ENCODE data around the gene CKS1B.
A peak's percentile ranks its signal among the peaks of the same experiment; 100 is the strongest.

The CKS1B gene

DNA sequence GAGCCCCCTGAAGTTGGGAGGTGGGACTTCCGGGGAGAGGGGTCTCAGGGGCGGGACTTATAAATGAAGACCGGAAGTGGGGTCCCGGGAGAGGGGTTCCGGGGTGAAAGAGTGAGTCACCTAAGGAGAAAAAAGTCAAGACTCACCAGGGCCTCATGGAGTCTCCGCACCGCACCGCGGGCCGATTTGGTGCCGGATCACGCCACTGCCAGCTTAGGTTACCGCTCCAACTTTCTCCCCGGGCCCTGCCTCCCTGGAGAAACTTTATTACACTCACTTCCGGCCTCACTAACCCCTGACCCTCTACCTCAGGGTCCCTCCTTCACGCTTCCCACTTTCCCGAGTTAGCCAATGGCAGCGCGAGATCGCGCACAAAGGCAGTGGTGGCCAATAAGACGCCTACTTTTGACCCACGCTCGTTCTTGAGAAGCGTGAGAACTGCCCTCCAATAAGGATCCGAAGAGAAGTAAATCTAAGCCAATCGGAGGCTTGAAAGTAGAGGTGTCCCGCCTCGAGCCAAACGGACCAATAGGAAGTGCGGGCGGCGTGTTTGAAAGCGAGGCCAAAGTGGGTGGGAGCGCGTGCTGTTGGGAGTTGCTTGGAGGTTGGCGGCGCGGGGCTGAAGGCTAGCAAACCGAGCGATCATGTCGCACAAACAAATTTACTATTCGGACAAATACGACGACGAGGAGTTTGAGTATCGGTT is at the start of gene CKS1B:
Gene CKS1B, plus strand, starts transcription at position 580 of the 706 bp plus-strand sequence. Its CDS starts 65 bp downstream, at position 645.
- DNase-seq (ENCODE audit: low spot score), result peak; percentile 99

DNA sequence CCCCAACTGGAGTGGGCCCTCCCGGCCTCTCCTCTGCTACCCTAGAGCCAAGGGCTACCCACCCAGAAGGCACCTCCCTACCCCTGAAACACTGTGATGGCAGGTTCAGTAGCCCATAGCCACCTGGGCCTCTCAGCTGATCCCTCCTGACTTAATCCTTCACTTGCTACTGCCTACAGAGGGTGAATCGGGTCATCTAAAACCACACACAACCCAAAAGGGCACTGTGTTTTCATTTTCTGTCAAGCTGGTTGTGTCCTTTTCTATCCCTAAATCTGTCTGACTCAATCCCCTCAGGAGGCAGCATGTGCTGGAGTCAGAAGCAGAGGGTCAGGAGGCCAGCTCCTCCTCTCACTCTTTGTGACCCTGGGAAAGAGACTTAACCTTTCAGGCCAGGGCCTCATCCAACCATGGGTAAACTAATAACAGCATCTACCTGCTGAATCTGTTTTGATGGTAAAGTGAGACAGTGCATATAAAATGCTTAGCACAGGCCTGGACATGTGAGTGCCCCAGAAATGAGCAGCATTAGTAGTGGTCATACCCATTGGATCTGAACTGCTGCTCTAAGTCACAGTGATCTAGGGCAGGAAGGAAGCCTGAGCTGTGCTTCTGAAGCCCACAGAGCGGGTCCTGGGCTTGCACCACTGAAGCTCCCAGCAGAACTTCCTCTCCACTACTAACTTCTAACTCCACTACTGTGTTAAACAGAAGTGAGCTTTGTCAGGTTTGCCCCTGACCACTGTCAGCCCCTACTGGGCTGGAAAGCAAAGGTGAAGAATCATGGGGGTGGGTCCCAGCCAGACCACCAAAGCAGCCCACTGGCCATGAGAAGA is 48.9 kb upstream of the CKS1B start:
- DNase-seq (ENCODE audit: low spot score), result no peak

DNA sequence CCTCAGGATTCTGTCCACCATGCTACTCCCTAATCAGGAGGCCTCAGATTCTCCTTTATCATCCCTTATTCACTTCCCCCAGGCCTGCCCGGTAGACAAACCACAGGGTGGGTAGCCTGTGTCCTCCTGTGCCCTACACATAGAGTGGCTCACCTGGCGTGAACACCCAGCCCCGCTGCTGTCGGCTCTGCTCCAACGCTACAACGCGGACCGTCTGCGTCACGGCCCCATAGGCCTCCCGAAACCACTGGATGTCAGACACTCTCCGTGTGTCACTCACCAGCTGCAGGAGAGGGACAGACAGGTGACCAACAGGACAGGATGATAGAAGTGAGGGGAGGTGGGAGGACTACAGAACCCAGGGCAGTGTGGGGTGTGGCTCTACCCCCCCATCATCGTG is 48.3 kb upstream of the CKS1B start:
- DNase-seq (ENCODE audit: low spot score), result no peak

DNA sequence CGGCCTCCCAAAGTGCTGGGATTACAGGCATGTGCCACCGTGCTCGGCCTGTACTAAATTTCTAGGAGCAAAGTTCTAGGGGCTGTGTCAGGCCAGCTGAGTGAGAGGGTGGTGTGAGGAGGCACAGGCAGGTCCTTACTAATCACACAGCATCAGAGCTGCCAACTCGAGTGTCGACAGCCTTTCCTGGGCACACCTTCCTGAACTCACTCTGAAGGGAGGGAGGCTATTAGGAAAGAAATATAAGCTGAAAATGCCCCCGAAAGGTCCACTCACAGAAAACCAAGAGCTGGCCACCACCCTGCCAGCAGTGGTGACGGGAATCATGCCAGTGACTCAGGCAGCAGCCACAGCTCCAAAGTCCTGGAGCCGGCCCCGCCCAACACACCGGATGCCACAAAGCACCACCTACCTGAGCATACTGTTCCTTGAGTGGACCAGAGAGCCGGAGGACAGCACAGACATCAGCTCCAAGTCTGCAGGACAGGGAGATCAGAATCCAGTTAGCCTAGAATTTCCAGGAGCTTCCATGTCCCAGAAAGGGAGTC is 42.5 kb upstream of the CKS1B start:
- peak; percentile 88 for DNase-seq (ENCODE audit: low spot score)

DNA sequence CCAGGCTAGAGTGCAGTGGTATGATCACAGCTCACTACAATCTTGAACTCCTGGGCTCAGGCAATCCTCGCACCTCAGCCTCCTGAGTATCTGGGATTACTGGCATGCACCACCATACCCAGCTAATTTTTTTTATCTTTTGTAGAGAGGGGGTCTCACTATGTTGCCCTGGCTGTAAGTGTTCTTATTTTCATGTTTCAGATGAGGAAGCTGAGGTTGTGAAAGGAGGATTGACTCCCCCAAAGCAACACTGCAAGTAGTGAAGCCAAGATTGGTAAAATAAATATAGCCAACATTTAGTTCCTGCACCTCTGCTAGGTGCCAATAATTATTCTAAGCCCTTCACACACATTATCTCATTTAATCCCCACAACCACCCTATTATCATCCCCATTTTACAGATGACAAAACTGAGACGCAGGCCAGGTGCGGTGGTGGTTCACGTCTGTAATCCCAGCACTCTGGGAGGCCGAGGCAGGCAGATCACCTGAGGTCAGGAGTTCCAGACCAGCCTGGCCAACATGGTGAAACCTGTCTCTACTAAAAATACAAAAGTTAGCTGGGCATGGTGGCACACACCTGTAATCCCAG is 40.0 kb upstream of the CKS1B start:
- no peak for DNase-seq (ENCODE audit: low spot score)

DNA sequence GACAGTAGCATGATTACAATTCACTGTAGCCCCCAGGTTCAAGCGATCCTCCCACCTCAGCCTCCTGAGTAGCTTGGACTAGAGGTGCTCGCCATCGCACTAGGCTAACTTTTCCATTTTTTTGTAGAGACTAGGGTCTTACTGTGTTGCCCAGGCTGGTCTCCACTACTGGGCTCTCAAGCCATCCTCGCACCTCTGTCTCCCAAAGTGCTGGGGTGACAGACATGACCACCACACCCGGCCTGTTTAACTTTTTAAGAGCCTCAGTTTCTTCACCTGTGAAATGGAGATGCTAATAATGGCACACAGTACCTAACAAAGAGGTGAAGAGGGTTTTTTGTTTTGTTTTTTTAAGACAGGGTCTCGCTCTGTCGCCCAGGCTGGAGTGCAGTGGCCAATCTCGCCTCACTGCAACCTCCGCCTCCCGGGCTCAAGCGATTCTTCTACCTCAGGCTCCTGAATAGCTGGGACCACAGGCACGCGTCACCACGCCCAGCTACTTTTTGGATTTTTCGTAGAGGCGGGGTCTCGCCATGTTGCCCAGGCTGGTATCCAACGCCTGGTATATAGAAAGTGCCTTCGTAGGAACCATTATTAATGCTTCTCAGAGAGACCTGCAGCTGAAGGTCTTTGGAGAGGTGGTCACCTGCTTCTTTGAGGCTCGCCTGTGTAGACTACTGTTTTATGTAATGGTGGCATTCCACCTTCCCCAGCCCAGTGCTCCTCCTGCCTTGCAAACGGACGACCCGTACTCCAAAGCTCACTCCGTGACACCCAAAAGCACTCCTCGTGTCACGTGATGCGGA is 38.5 kb upstream of the CKS1B start:
- DNase-seq (ENCODE audit: low spot score), result no peak

DNA sequence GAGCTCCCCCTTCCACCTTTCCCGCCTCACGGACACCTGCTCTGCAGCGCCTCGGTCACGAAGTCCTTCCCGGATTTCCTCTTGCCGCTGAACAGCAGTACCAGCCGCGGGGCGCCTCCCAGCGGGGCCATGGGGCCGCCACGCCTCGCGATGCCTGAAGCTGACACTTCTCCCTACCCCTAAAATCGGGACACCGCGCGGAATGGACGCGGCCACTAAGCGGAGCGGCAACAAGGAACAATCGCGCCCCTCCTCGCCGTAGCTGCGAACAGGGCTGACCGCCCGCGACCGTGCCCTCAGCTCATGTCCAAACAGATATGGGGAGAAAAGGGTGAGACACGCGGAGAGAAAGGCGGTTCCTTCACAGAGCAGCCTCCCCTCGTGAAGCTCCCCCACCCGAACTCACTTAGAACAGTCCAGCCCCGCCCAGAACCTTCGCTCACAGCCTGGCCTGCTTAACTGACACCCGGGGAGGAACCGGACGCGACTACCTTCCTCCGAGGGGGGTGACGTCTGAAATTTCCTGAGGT is 37.9 kb upstream of the CKS1B start, which contains the start of gene PMVK:
Gene PMVK, minus strand, starts transcription at position 165 of the 530 bp plus-strand sequence. Its CDS starts 34 bp downstream, at position 131.
- peak; percentile 93 for DNase-seq (ENCODE audit: low spot score)

DNA sequence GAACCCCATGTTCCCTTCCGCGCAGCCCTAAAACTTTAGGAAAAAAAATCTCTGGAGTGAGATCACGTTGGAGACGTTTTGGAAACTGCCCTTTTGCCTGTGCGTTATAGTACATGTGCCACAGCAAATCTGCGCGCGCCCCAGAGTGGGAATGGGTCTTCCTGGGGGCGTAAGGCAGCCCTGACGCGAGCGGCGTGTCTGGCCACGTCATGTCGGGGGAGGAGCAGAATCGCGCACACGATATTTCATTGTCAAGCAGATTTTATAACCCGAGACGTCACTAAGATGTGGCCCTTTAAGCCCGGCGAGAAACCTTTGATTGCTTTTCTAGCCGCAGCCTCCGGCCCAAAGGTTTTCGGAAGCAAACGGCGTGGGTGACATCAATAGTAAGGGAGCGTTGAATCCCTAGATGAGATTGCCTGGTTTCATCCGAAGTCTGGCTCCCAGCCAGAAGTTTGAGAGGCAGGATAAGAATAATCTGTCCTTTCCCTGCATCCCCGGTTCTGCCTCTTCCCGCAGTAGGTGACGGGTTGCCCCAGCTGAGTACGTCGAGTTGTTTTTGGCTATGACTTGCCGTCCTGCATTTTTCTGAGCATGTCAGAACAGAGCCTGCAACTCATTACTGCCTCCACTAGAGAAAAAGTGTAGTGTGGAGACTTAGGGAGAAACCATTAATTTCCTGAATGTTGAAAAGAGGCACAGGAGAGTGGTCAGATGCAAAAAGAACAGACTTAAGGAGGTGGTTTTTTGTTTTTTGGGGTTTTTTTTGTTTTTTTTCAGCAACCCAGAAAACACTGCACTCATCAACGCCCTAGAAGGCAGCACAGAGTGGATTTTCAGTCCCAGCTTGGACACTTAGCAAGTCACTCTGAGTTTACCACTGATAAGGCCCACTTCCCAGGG is 37.1 kb upstream of the CKS1B start:
- peak; percentile 95 for DNase-seq (ENCODE audit: low spot score)

DNA sequence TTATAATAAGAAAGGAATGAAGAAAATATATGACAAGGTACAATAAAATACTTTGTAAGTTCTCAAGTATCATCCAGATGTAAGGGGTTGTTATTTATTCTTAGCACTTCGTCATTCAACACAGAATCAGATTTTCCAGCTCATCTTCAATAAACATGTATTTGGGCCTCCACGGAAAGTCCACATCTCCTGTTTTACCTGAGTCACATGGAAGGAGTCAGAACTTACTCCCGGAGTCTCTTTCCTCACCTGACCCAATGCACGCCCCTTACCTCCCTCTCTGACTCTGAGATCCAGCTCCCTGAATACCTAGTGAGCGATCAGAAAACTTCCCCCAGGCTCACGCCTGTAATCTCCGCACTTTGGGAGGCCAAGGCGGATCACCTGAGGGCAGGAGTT is 36.5 kb upstream of the CKS1B start:
- no peak for DNase-seq (ENCODE audit: low spot score)

DNA sequence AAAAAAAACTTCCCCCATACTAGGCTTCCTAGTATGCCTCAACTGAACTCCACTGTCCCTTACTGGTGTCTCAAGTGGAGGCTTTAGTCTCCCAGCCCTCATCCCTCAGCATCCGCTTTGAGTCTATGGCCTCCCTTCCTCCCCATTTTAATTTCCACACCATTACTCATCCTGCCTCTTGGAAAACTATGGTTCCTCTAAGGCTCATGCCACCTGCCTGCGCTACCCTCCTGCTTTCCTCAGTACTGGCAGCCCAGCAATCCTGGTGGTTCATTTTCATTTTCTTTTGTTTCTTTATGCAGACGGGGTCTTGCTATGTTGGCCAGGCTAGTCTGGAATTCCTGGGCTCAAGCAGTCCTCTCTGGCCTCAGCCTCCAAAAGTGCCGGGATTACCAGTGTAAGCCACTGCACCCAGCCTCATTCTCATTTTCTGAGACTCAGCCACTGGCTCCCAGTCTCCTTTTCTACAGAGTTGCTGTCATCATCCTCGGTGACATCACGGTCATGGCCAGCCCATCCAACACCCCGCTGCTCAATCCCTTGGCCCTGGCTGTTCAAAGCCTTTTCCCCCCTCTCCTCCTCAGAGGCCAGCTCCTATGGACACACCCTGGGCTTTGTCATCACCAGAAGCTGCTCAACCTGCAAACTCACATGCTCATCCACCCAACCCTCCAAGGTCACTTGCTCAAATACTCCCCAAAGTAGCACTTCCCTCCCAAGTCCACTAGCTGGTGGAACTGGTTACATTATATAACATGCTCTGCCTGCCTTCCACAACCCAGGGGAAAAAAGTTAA is 35.7 kb upstream of the CKS1B start:
- DNase-seq (ENCODE audit: low spot score), result no peak

DNA sequence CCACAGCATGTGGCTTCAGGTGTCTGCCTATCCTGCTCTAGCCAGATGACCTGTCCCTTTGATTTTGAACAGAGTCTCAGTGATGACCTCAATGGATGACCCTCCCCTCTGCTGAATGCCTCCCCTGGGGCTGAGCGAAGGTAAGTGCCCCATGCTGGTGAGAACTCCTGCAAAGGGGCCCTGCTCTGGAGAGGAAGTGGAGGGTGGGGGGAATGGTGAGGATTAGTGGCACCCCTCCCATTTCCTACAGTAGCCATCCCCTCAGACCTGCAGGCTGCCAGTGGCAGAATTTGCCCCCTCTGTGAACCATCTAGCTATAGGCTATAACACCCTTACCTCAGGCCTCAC is 34.3 kb upstream of the CKS1B start:
- DNase-seq (ENCODE audit: low spot score), result no peak

DNA sequence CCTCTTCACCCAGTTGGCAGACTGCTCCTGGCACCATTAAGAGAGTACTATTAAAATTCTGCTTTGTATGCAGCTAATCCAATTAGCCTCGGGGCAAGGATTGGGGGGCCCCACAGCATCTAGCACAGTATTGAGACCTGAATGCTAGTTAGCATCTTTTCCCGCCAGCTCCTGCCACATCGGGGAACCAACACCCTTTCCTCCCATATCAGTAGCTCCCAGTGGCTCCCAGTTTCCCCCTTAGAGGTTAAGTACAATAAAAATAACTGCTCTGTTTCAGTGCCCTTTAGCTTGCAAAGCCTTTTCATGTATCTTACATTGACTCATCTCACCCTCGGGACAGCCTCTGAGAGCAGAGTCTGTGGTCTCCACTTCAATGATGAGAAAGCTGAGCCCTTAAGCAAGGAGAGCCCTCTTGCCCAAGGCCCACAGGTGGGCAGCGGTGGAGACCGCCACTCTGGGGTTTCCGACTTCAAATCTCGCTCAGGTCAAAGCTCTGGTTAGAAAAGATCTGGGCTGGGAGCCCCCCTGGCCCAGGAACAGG is 33.8 kb upstream of the CKS1B start:
- no peak for DNase-seq (ENCODE audit: low spot score)

DNA sequence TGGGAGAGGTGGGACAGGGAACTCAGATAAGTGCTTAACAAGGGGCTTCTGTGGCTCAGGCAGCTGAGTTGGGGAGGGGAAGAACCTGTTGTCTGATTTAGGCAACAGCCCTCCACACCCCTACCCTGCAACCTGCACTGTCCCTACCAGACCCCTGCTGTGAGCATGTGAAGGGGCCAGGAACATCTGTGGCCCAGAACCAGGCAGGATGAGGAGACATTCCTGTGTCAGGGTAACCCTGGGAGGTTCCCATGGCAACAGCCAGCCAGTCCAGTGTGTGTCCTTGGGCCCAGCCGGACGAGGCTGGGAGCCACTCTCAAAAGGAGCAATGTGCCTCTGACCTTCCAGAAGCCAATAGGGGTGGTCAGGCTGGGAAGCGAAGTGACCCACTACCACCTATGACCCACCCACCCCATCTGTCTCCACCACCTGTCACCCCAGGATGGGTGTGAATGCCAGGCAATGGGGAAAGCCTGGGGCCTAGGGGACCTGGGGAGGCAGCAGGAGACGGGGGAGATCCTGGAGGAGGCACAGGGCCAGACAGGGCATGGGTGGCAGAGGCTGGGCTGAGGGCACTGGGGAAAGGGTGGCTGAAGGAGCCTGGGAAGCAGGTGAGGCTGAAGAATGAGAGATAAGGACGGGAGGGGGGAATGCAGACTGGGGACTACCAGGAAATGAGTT is 33.0 kb upstream of the CKS1B start:
- DNase-seq (ENCODE audit: low spot score), result no peak

DNA sequence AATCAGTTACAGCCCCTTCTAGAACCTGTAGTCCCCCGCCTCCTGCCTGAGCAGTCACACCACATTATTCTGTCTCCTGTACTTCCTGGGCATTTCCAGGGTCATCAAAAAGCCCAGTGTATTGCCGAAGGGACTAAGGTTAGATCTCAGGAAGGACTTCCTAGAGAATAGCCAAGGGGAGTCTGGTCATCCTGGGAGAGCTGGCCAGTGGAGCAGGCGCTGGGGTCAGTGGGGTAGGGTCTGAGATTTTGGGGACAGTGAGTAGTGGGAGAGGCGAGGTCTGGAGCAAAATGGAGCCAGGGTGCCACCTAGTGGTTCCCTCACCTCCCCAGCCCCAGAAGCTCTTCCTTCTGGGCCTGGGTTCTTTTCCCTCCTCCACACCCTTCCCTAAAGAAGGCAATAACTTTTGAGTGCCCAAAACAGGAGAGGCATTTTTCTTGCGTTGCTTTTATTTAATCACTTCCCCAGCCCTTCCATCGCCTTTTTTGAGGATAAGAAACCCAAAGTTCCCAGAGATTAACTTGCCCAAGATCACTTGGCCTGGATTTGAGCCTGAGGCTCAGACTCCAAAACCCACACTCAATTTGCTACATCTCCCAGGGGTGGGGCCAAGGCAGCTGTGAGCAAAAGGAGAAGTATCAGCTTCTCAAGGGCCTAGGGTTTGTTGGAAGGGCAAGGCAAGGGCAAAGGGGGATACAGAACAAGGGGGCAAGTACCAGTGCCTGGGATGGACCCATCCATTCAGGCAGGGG is 30.7 kb upstream of the CKS1B start:
- DNase-seq (ENCODE audit: low spot score), result peak; percentile 26

DNA sequence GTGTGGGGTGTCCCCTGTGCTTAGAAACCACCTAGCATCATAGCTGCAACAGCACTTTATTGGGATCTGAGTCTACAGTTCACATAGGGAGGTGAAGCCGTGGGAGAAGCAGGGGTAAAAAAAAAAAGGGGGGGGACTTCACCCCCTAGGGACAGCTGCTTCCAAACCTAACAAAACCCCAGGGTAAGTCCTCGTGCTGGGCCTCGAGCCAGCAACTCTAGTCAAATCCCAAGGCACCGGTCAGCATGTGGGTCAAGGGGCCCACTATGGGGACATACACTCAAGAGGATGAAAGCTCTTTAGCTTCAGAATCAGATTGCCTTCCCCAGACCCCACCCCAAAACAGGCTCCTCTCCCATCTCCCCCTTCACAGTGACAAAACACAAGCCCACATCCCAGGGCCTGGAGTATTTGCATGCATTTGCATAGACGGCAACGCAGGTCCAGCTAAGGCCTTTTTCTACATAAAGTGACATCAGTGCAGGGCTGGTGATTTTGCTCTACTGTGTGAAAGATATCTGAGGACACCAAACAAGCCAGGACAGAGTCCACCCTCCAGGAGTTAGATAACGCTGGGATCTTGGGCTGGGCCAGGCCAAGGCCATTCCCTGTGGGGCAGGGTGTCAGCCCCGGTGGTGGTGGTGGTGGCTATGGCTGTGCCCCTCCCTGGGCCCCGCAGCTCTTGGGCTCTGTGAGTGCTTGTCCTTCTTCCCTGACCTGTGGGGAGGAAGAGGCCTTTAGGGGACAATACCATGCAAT is 29.9 kb upstream of the CKS1B start:
- no peak for DNase-seq (ENCODE audit: low spot score)

DNA sequence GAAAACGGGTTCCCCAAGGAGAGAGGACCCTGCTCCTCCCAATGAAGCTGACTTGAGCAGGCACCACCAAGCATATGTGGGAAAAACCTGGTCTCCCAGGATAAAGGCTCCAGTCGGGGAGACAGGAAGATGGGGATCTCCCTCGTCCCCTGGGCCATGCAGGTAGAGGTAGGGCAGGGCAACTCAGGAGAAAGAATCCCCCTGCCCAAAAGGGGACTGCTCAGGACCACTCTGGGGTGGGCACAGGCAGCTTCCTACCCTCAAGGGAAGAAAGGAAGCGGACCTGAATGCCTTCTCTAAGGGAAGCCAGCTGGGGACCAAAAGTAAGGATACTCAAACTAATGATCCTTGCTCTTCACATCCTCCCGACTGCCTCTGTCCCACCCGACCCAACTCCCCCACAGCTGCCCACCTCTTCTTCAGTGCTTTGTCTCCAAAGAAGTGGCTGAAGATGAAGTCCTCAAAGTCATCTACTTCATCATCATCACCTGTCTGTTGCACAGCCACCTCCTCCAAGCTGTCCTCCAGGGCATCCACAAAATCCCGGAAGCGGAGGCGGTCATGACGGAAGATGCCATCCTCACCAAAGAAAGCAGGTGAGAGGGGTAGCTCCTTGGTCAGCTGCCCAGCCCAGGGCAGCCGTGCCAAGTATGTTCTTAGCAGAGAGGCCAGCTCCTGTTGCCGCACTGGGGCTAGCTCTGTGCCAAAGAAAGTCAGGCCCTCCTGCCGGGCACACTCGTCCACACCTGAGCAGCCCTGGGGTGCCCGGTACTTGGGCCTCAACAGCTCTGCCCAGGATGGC is 29.1 kb upstream of the CKS1B start:
- DNase-seq (ENCODE audit: low spot score), result no peak

All from LoVo (cell line).